ENCODE results near the gene PLXND1.

Gene PLXND1

DNA sequence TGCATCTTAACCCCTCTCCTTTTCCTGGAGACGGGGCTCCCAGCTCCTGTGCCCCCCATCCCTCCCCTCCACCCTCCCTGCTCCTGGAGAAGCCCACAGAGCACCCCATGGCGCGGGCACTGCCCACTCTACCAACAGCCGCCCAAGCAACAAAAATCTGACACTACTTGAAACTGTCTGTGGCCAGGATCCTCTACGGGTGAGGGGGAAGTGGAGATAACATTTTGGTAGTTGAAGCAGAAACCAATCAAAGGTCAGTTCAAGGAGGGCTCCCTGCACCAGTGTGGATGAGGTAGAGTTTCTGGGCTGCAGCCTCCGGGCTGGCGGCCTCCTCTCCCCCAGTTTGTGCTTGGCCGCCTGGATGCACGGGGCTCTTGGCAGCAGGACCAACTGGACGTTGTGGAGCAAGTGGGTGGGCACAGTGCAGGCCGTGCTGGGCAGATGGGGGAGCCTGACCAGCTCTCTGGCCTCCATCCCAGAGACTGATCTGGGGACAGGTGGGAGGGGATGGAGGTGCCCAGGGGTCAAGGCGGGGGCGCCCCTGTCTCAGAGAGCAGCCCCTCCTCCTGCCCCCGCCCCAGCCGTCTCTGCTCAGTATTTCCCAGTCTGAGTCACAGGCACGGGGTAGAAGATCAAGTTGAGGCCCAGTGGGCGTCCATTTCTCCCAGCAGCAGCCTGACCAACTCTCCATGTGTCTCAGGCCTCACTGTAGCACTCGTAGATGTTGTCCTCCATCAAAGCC is 50.7 kb downstream of the PLXND1 start:
- TF ChIP-seq, protein P1, sequence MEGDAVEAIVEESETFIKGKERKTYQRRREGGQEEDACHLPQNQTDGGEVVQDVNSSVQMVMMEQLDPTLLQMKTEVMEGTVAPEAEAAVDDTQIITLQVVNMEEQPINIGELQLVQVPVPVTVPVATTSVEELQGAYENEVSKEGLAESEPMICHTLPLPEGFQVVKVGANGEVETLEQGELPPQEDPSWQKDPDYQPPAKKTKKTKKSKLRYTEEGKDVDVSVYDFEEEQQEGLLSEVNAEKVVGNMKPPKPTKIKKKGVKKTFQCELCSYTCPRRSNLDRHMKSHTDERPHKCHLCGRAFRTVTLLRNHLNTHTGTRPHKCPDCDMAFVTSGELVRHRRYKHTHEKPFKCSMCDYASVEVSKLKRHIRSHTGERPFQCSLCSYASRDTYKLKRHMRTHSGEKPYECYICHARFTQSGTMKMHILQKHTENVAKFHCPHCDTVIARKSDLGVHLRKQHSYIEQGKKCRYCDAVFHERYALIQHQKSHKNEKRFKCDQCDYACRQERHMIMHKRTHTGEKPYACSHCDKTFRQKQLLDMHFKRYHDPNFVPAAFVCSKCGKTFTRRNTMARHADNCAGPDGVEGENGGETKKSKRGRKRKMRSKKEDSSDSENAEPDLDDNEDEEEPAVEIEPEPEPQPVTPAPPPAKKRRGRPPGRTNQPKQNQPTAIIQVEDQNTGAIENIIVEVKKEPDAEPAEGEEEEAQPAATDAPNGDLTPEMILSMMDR (IDR thresholded peaks at IDR 0.05; ENCODE audit: insufficient read depth, low read length, missing control alignments) = no peak
- H3K4me3 ChIP-seq (ENCODE audit: low read depth, low read length) = no peak overlapping the region
- ChIA-PET POLR2A (interaction anchor here (0.9 kb wide), 1 partner anchor 11 kb away, joined by 3 read pairs; no protein-coding TSS in a partner anchor), CTCF (interaction anchor here (1.1 kb wide), 2 partner anchors 42 to 156 kb away, joined by 3 read pairs; no protein-coding TSS in a partner anchor)
- DNase-seq (ENCODE audit: low read depth, low spot score) = no peak

DNA sequence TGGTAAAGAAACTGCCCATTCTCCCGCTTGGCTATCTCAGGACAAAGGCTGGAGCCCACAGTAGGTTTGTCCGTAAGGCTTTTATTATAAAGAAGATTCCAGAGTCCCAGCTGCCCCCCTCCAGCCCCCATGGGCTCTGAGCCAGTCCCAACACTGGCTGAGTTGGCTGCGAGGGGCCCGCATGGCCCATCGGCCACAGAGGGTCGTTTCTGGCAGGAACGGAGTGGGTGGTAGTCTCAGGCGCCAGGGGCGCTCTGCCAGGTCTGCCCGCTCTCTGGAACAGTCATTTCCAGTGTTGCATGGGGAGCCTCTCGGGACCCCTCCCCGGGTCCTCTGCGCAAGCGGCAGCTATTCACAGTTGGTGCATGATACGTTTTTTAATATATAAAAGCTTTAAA is 51.3 kb downstream of the PLXND1 start:
- no peak for DNase-seq (ENCODE audit: low read depth, low spot score)
- H3K4me3 ChIP-seq (ENCODE audit: low read depth, low read length) = no peak overlapping the region
- ChIA-PET POLR2A (interaction anchor here (0.9 kb wide), 1 partner anchor 11 kb away, joined by 3 read pairs; no protein-coding TSS in a partner anchor), CTCF (interaction anchor here (1.1 kb wide), 2 partner anchors 43 to 155 kb away, joined by 3 read pairs; no protein-coding TSS in a partner anchor)
- TF ChIP-seq, protein P1 (IDR thresholded peaks at IDR 0.05; ENCODE audit: insufficient read depth, low read length, missing control alignments) = no peak

DNA sequence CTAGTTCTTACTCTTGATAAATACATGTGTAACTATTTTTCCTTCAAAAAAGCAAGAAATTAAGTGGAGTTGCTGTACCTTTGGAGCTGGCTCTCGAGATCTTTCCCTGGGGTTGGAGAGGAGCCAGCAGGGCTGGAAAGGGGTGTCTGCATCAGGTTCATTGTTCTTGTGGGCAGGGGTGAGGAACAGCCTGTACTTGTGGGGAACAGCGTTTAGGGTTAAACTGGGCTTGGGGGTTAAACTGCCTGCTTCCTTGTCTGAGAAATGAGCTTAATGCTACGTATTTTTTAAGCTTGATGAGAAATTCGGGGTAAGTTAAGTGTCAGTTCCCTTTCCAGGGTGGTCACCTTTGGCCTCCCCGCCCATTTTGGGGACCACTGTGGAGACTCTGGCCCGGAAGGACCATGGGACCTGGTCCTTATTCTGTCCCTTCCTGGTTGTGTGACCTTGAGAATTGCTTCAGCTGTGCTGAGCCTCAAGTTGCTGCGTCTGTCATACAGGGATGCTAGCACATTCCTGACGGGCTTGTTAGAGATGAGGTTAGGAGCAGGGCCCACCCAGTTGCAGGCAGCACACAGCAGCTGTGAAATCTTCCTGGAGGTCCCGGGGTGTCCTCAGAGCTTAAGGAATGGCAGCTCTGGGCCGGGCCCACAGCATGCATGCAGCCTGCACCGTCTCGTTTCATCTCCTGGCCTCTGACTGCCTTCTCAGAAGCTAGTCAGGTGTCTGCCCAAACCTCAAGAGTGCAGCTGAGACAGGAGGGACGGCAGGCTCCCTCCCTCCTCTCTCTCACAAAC is 51.9 kb downstream of the PLXND1 start:
- POLR2A ChIA-PET = no interaction called here
- H3K4me3 ChIP-seq (ENCODE audit: low read depth, low read length) = no peak overlapping the region
- CTCF ChIA-PET = interaction anchor here (1.1 kb wide), 1 partner anchor 43 kb away, joined by 3 read pairs; no protein-coding TSS in a partner anchor
- DNase-seq (ENCODE audit: low read depth, low spot score) = no peak
- TF ChIP-seq, protein P1 (IDR thresholded peaks at IDR 0.05; ENCODE audit: insufficient read depth, low read length, missing control alignments) = no peak

DNA sequence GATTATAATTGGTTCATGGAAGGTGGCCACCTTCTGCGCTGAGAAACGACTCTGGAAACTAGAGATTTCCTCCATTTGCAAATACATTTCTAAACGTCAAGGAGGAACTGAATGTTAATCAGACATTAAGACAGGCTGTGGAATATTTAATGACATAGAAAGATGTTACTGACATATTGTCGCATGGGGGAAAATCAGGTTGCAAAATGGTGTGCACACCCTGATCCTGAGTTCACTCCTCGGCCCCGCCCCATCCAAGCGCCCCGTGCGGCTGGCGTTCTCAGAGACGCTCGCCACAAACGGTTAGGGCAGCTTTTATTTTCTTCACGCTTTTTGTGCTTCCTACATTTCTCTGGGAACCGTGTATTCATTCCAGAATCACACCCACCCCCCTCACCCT is 52.8 kb downstream of the PLXND1 start:
- ChIA-PET CTCF (no interaction called here), POLR2A (no interaction called here)
- DNase-seq (ENCODE audit: low read depth, low spot score) = no peak
- H3K4me3 ChIP-seq (ENCODE audit: low read depth, low read length) = no peak overlapping the region
- TF ChIP-seq, protein P1 (IDR thresholded peaks at IDR 0.05; ENCODE audit: insufficient read depth, low read length, missing control alignments) = no peak

DNA sequence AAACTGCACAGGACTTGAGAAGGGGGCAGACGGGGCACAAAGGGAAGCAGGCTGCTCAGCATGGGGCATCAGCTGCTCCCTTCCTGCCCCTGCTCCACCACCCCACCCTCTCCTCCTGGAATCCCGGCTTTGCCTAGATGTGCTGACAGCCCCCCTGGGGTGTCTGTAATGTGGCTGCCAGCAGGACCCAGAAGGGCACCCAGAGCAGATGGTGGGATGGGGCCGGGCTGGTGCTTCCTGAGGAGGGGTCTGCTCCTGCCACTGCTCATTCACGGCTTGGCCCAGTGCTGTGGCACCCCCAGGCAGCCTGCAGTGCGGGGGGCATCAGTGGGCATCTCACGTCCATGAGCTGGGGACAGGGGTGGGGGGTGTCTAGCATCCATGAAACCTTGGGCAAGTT is 53.3 kb downstream of the PLXND1 start:
- no peak for DNase-seq (ENCODE audit: low read depth, low spot score)
- ChIA-PET CTCF (no interaction called here), POLR2A (no interaction called here)
- TF ChIP-seq, protein P1 (IDR thresholded peaks at IDR 0.05; ENCODE audit: insufficient read depth, low read length, missing control alignments) = no peak
- no peak overlapping the region for H3K4me3 ChIP-seq (ENCODE audit: low read depth, low read length)

Data from AG04449 (cell line).